GM10248 (cell line): Measurements from ENCODE around the gene LETM1.

Experiments used
- CTCF ChIA-PET: fragments of 300-600 bp; sonication (Branson Sonifier 250); formaldehyde crosslinking; extraction: SDS; loops from one replicate; lab custom pipeline; 2021; ENCODE audit warnings: antibody characterized with exemption; lab: Yijun Ruan, JAX
- POLR2A ChIA-PET: fragments of 350-650 bp; sonication (Branson Sonifier 250); formaldehyde crosslinking; extraction: SDS; loops from one replicate; lab custom pipeline; 2020; ENCODE audit warnings: antibody characterized with exemption; lab: Yijun Ruan, JAX
- DNase-seq: peaks from one replicate; pipeline ENCODE4 v3.0.0; 2012; ENCODE audit errors: extremely low spot score
- CTCF ChIP-seq: IDR thresholded peaks from 2 replicates; pipeline ENCODE4 v1.5.1; 2012; ENCODE audit warnings: mild to moderate bottlenecking, low read depth; ENCODE audit errors: extremely low read depth, missing control alignments, control extremely low read depth

Gene LETM1

GRCh38 chr4:1797298-1797860 lies 58.6 kb downstream of the LETM1 start:
- no peak for TF ChIP-seq CTCF
- ChIA-PET CTCF (interaction anchor here (1.4 to 5.5 kb wide), 2 partner anchors 9 to 13 kb away, joined by 3 to 32 read pairs; no protein-coding TSS in a partner anchor), POLR2A (no interaction called here)
- no peak for DNase-seq

- ChIA-PET POLR2A (no interaction called here), CTCF (interaction anchor here (5.5 kb wide), 1 partner anchor 13 kb away, joined by 32 read pairs; no protein-coding TSS in a partner anchor)
- no peak for TF ChIP-seq CTCF
- DNase-seq = no peak
These were observed 59.3 kb downstream of the LETM1 start for GRCh38 chr4:1796486-1797204.

- POLR2A ChIA-PET = no interaction called here
- no peak for DNase-seq
- CTCF ChIA-PET = interaction anchor here (1.1 to 1.4 kb wide), 3 partner anchors 19 to 104 kb away, joined by 3 to 4 read pairs (median 3); no protein-coding TSS in a partner anchor
- no peak for TF ChIP-seq CTCF
These were observed 60.4 kb downstream of the LETM1 start for GRCh38 chr4:1795299-1796195.

GRCh38 chr4:1794809-1795298 lies 61.1 kb downstream of the LETM1 start:
- POLR2A ChIA-PET = no interaction called here
- no peak for TF ChIP-seq CTCF
- DNase-seq = no peak
- CTCF ChIA-PET = interaction anchor here (1.1 to 1.4 kb wide), 3 partner anchors 20 to 104 kb away, joined by 3 to 4 read pairs (median 3); no protein-coding TSS in a partner anchor

- no peak for TF ChIP-seq CTCF
- no peak for DNase-seq
- CTCF ChIA-PET = interaction anchor here (1.1 to 1.4 kb wide), 3 partner anchors 21 to 105 kb away, joined by 3 to 4 read pairs (median 3); no protein-coding TSS in a partner anchor
- POLR2A ChIA-PET = no interaction called here
These were observed 61.8 kb downstream of the LETM1 start for GRCh38 chr4:1793940-1794808.

GRCh38 chr4:1793496-1793840 lies 62.5 kb downstream of the LETM1 start:
- ChIA-PET POLR2A (interaction anchor here (0.6 kb wide), 1 partner anchor 11 kb away, joined by 3 read pairs; no protein-coding TSS in a partner anchor), CTCF (interaction anchor here (1.8 kb wide), 1 partner anchor 46 kb away, joined by 5 read pairs; no protein-coding TSS in a partner anchor)
- no peak for DNase-seq
- no peak for TF ChIP-seq CTCF
